CD14-positive monocyte (primary cell): ENCODE results near the gene DDX31. TPM values are rescaled to one million over a fixed set of nuclear protein-coding genes. Genes with fewer than 3 reads are reported as not detected.
A peak's percentile ranks its signal among the peaks of the same experiment; 100 is the strongest.

Source experiments
- DNase-seq, 3 donors: peaks; one replicate each; pipeline ENCODE4 v3.0.0-alpha.2; 2011 to 2022
- H2AFZ ChIP-seq: 2 replicates; pipeline ENCODE4 v1.6.0; 2012; ENCODE audit warnings: mild to moderate bottlenecking, low read depth, low read length, inconsistent platforms; ENCODE audit not compliant: insufficient read depth, poor library complexity, severe bottlenecking
- H3K27ac ChIP-seq, 2 donors: 1 replicate in 1 of 2; 2 replicates in 1 of 2; pipeline ENCODE4 v1.5.1; 2012 to 2013; ENCODE audit warnings: low read length in 2 of 2, control low read depth in 1 of 2, inconsistent platforms in 1 of 2, low read depth in 1 of 2, mild to moderate bottlenecking in 1 of 2
- H3K27me3 ChIP-seq, 2 donors: one replicate each; pipeline versions ENCODE4 v1.6.0 to v1.6.1; 2011 to 2013; ENCODE audit warnings: low read length in 2 of 2; ENCODE audit not compliant: control insufficient read depth in 2 of 2, insufficient read depth in 2 of 2
- H3K36me3 ChIP-seq, 2 donors: replicated peaks in 1 of 2; 1 replicate in 1 of 2; 2 replicates in 1 of 2; pipeline versions ENCODE4 v1.5.1 to v1.6.1; 2012 to 2013; ENCODE audit warnings: low read length in 2 of 2, control low read depth in 1 of 2, inconsistent platforms in 1 of 2, mild to moderate bottlenecking in 1 of 2; ENCODE audit not compliant: insufficient read depth in 2 of 2, control insufficient read depth in 1 of 2
- H3K4me1 ChIP-seq, 2 donors: 1 replicate in 1 of 2; 2 replicates in 1 of 2; pipeline versions ENCODE4 v1.5.1 to v1.6.1; 2012 to 2013; ENCODE audit warnings: low read length in 2 of 2, control low read depth in 1 of 2, inconsistent platforms in 1 of 2, mild to moderate bottlenecking in 1 of 2, moderate library complexity in 1 of 2; ENCODE audit not compliant: insufficient read depth in 2 of 2, control insufficient read depth in 1 of 2
- H3K4me2 ChIP-seq: replicated peaks from 2 replicates; pipeline ENCODE3; 2012; ENCODE audit warnings: low read length, moderate library complexity, mild to moderate bottlenecking; ENCODE audit not compliant: poor library complexity, severe bottlenecking; ENCODE audit errors: extremely low read depth
- H3K4me3 ChIP-seq, 3 experiments: fragments of 200-600 bp in 1 of 3; sonication (generic) in 1 of 3; replicated peaks in 1 of 3; 1 replicate in 2 of 3; 2 replicates in 1 of 3; pipeline ENCODE4 v1.5.1; 2011 to 2013; ENCODE audit warnings: low read length in 3 of 3, mild to moderate bottlenecking in 3 of 3, control low read depth in 2 of 3, low read depth in 2 of 3, inconsistent platforms in 1 of 3, moderate library complexity in 1 of 3
- H3K79me2 ChIP-seq: 2 replicates; pipeline ENCODE4 v1.6.0; 2012; ENCODE audit warnings: mild to moderate bottlenecking, control low read depth, inconsistent platforms, low read length, moderate library complexity; ENCODE audit not compliant: insufficient read depth
- H3K9ac ChIP-seq: 2 replicates; pipeline ENCODE4 v1.6.0; 2017; ENCODE audit warnings: low read length, mild to moderate bottlenecking; ENCODE audit not compliant: insufficient read depth, poor library complexity, severe bottlenecking
- H3K9me3 ChIP-seq, 2 donors: replicated peaks in 1 of 2; 1 replicate in 1 of 2; 2 replicates in 1 of 2; pipeline versions ENCODE4 v1.5.1 to v1.6.1; 2012 to 2013; ENCODE audit warnings: low read length in 2 of 2, control low read depth in 1 of 2; ENCODE audit not compliant: control insufficient read depth in 1 of 2, insufficient read depth in 1 of 2
- H4K20me1 ChIP-seq: 2 replicates; pipeline ENCODE4 v1.6.0; 2012; ENCODE audit warnings: mild to moderate bottlenecking, low read length, control low read depth, moderate library complexity; ENCODE audit not compliant: insufficient read depth
- H3K27ac Mint-ChIP-seq, 7 donors: one replicate each; pipeline ENCODE4 v1.8.0; 2020; ENCODE audit warnings: mild to moderate bottlenecking in 7 of 7, mixed read lengths in 7 of 7, moderate library complexity in 6 of 7, inconsistent platforms in 2 of 7
- H3K27me3 Mint-ChIP-seq, 3 donors: one replicate each; pipeline ENCODE4 v1.8.0; 2021 to 2022; ENCODE audit warnings: low read depth in 3 of 3, mild to moderate bottlenecking in 3 of 3, mixed read lengths in 3 of 3, moderate library complexity in 3 of 3, inconsistent platforms in 1 of 3
- H3K36me3 Mint-ChIP-seq, 2 donors: one replicate each; pipeline ENCODE4 v1.8.0; 2020; ENCODE audit warnings: mixed read lengths in 2 of 2, inconsistent platforms in 1 of 2, mild to moderate bottlenecking in 1 of 2
- H3K4me1 Mint-ChIP-seq: one replicate; pipeline ENCODE4 v1.8.0; 2020; ENCODE audit warnings: mild to moderate bottlenecking, mixed read lengths
- H3K4me3 Mint-ChIP-seq, 2 donors: one replicate each; pipeline ENCODE4 v1.8.0; 2020; ENCODE audit warnings: mild to moderate bottlenecking in 2 of 2, mixed read lengths in 2 of 2, moderate library complexity in 1 of 2
- H3K9me3 Mint-ChIP-seq, 7 donors: one replicate each; pipeline ENCODE4 v1.8.0; 2020 to 2022; ENCODE audit warnings: mixed read lengths in 7 of 7, mild to moderate bottlenecking in 6 of 7, moderate library complexity in 6 of 7, inconsistent platforms in 2 of 7
- WGBS: methylation state at CpG from one replicate; pipeline ENCODE4 v1.1.5; 2013; ENCODE audit warnings: missing lambda C conversion rate; ENCODE audit not compliant: insufficient coverage; 5-methylcytosine and 5-hydroxymethylcytosine counted together
- intact Hi-C, 2 donors: fragments of 100-400 bp; cut with micrococcal nuclease; formaldehyde crosslinking; loops; one replicate each; pipeline versions ENCODE4 v1.15.0 to v1.15.1; 2023
- polyA plus RNA-seq, 3 donors: library from polyadenylated mRNA; depleted of rRNA in 1 of 3; unstranded in 2 of 3; stranded (reverse) in 1 of 3; fragments of 300-500 nt in 2 of 3; fragments of >200 nt in 1 of 3; fragmentation: Illumina TruSeq in 2 of 3; gene quantifications; 1 replicate in 2 of 3; 2 replicates in 1 of 3; pipeline ENCODE4 v1.2.3, GENCODE V29; 2012 to 2021
- TF ChIP-seq, protein P1 (sequence below): fragments of 200-600 bp; IDR thresholded peaks from one replicate; pipeline ENCODE4 v1.8.0; 2022; ENCODE audit warnings: antibody characterized with exemption, mild to moderate bottlenecking

Gene DDX31
- polyA plus RNA-seq, 3 donors: 1.1 to 4.2 (median 1.5) TPM

GRCh38 chr9:132600326-132600984 is 69.3 kb downstream of the DDX31 start:
- H3K27ac Mint-ChIP-seq: no peak overlapping the region
- TF ChIP-seq, protein P1, sequence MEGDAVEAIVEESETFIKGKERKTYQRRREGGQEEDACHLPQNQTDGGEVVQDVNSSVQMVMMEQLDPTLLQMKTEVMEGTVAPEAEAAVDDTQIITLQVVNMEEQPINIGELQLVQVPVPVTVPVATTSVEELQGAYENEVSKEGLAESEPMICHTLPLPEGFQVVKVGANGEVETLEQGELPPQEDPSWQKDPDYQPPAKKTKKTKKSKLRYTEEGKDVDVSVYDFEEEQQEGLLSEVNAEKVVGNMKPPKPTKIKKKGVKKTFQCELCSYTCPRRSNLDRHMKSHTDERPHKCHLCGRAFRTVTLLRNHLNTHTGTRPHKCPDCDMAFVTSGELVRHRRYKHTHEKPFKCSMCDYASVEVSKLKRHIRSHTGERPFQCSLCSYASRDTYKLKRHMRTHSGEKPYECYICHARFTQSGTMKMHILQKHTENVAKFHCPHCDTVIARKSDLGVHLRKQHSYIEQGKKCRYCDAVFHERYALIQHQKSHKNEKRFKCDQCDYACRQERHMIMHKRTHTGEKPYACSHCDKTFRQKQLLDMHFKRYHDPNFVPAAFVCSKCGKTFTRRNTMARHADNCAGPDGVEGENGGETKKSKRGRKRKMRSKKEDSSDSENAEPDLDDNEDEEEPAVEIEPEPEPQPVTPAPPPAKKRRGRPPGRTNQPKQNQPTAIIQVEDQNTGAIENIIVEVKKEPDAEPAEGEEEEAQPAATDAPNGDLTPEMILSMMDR: no peak
- no peaks in the 10 kb centered on the region for H3K9me3 Mint-ChIP-seq
- H3K4me3 ChIP-seq: no peak overlapping the region
- peaks cover 17 to 48% of the 10 kb centered on the region in 2 donors for H3K36me3 Mint-ChIP-seq
- no peaks in the 10 kb centered on the region for H4K20me1 ChIP-seq
- peaks cover 22% of the 10 kb centered on the region for H3K4me1 Mint-ChIP-seq
- peaks cover 14 to 16% of the 10 kb centered on the region in 2 donors for H3K4me1 ChIP-seq
- intact Hi-C loops: no loop called here
- no peaks in the 10 kb centered on the region for H3K27me3 ChIP-seq
- no peaks in the 10 kb centered on the region for H3K79me2 ChIP-seq
- peaks cover 0 to 15% of the 10 kb centered on the region in 2 donors for H3K36me3 ChIP-seq
- WGBS: 96% methylated on average over 12 of the region's 12 CpGs
- H3K9ac ChIP-seq: no peak overlapping the region
- H3K4me3 Mint-ChIP-seq: no peak overlapping the region
- no peak overlapping the region for H3K27ac ChIP-seq
- H3K9me3 ChIP-seq: no peaks in the 10 kb centered on the region
- H2AFZ ChIP-seq: no peak overlapping the region
- H3K27me3 Mint-ChIP-seq: peaks cover 0 to 1% (median 0%) of the 10 kb centered on the region in 3 donors
- DNase-seq: no peak
- H3K4me2 ChIP-seq: no peak overlapping the region

GRCh38 chr9:132597073-132597775 is 72.6 kb downstream of the DDX31 start:
- Histone ChIP-seq H3K9me3 (no peaks in the 10 kb centered on the region), H2AFZ (no peak overlapping the region), H3K36me3 (peaks cover 0 to 22% of the 10 kb centered on the region in 2 donors), H3K27ac (no peak overlapping the region), H3K4me3 (no peak overlapping the region), H4K20me1 (no peaks in the 10 kb centered on the region), H3K4me2 (no peak overlapping the region), H3K27me3 (peaks cover 1 to 4% of the 10 kb centered on the region in 2 donors), H3K79me2 (no peaks in the 10 kb centered on the region), H3K4me1 (peaks cover 14 to 16% of the 10 kb centered on the region in 2 donors), H3K9ac (no peak overlapping the region)
- 55% methylated on average over 16 of the region's 16 CpGs for WGBS
- intact Hi-C loops: no loop called here
- H3K27ac Mint-ChIP-seq: peak overlapping the region in 1 of 7 donors; percentile 22
- no peaks in the 10 kb centered on the region for H3K9me3 Mint-ChIP-seq
- DNase-seq: no peak
- TF ChIP-seq, protein P1: no peak
- H3K27me3 Mint-ChIP-seq: peaks cover 1 to 4% (median 4%) of the 10 kb centered on the region in 3 donors
- peaks cover 22% of the 10 kb centered on the region for H3K4me1 Mint-ChIP-seq
- H3K4me3 Mint-ChIP-seq: no peak overlapping the region
- H3K36me3 Mint-ChIP-seq: peaks cover 31 to 55% of the 10 kb centered on the region in 2 donors
